H54 (cell line): ENCODE data around the gene ENGASE.

Experiments used
- DNase-seq: peaks from one replicate; pipeline ENCODE4 v3.0.0; 2011; ENCODE audit warnings: low spot score, mixed read lengths; ENCODE audit not compliant: insufficient read length
- FAIRE-seq: peaks from 3 replicates; lab custom pipeline; 2011; peaks lifted over from hg19 to GRCh38; lab: Jason Lieb, UNC
- POLR2A ChIP-seq: IDR thresholded peaks from 2 replicates; pipeline ENCODE4 v1.6.1; 2011; ENCODE audit warnings: low read depth, mild to moderate bottlenecking, low read length

The ENGASE gene

GRCh38 chr17:79033046-79033616 is 41.5 kb upstream of the ENGASE start:
- no peak for TF ChIP-seq POLR2A
- FAIRE-seq = no peak
- DNase-seq = no peak

- no peak for FAIRE-seq
- TF ChIP-seq POLR2A = no peak
- DNase-seq = no peak
These were observed 40.7 kb upstream of the ENGASE start for GRCh38 chr17:79033741-79034501.

GRCh38 chr17:79034931-79035485 is 39.6 kb upstream of the ENGASE start:
- DNase-seq (no peak), FAIRE-seq (no peak)

GRCh38 chr17:79035686-79036085 is 38.9 kb upstream of the ENGASE start:
- DNase-seq (no peak), FAIRE-seq (no peak)
- no peak for TF ChIP-seq POLR2A

More at GRCh38 chr17:79034931-79035485, 39.6 kb upstream of the ENGASE start:
- no peak for TF ChIP-seq POLR2A

- FAIRE-seq (no peak), DNase-seq (no peak)
- no peak for TF ChIP-seq POLR2A
These were observed 38.4 kb upstream of the ENGASE start for GRCh38 chr17:79036181-79036580.

- DNase-seq (peak; percentile 90), FAIRE-seq (peak; percentile 66)
- no peak for TF ChIP-seq POLR2A
These were observed 38.0 kb upstream of the ENGASE start for GRCh38 chr17:79036596-79036995.

DNA sequence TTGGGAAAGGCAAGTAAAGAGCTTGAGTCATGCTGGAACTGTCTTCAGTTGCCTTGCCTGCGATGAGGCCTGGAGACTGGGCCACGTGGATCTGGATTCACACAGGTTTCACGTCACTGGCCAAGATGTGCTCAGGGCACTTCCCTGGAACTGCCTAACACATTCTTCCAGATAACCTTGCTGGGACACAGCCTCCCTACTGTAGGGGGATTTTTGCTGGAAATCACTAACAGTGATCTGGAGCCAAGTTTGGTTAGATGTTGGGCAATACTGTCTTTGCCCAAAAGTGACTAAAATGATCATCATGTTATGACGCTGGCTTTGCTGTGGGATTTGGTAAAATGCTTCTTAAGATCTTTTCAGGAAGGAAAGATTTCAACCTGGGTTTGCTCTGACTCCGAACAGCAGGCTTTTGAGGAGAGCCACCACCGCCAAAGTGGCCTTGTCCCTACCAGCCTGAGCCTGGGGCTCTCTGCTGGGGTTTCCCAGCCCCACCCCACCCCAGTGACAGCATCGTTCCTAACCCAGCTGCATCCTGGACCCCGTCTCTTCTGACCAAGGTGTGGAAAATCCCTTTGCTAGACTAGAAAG is 36.0 kb upstream of the ENGASE start:
- FAIRE-seq = no peak
- no peak for DNase-seq
- TF ChIP-seq POLR2A = no peak

DNA sequence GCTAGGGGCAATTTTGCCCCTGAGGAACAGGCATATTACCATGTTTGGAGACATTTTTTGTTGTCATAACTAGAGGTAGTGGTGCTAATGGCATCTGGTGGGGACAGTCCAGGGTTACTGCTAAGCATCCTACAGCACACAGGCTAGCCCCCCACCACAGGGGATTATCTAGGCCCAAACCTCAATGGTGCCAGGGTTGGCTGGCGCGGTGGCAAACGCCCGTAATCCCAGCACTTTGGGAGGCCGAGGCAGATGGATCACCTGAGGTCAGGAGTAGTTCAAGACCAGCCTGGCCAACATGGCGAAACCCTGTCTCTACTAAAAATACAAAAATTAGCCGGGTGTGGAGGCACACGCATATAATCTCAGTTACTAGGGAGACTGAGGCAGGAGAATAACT is 35.5 kb upstream of the ENGASE start:
- FAIRE-seq (no peak), DNase-seq (no peak)
- TF ChIP-seq POLR2A = no peak

GRCh38 chr17:79039886-79040285 is 34.7 kb upstream of the ENGASE start:
- FAIRE-seq (no peak), DNase-seq (no peak)
- TF ChIP-seq POLR2A = no peak

- FAIRE-seq (no peak), DNase-seq (no peak)
- TF ChIP-seq POLR2A = no peak
These were observed 33.5 kb upstream of the ENGASE start for GRCh38 chr17:79041041-79041570.

- DNase-seq (no peak), FAIRE-seq (no peak)
- TF ChIP-seq POLR2A = no peak
These were observed 32.8 kb upstream of the ENGASE start for GRCh38 chr17:79041723-79042420.

GRCh38 chr17:79042421-79043190 is 32.0 kb upstream of the ENGASE start:
- DNase-seq (peak; percentile 87), FAIRE-seq (no peak)
- TF ChIP-seq POLR2A = no peak

GRCh38 chr17:79043191-79043930 is 31.3 kb upstream of the ENGASE start:
- FAIRE-seq (no peak), DNase-seq (no peak)
- no peak for TF ChIP-seq POLR2A
